H1 (cell line): ENCODE measurements around the gene SLC39A10. TPM values are rescaled to one million over a fixed set of nuclear protein-coding genes. Genes with fewer than 3 reads are reported as not detected.

Experiments used
- CTCF ChIA-PET: fragments of 300-600 bp; sonication (Branson Sonifier 250); formaldehyde crosslinking; loops from one replicate; lab custom pipeline; 2021; ENCODE audit not compliant: partially characterized antibody; lab: Charles Lee
- POLR2A ChIA-PET: fragments of 300-600 bp; sonication (Branson Sonifier 250); formaldehyde crosslinking; loops from one replicate; lab custom pipeline; 2021; ENCODE audit warnings: inconsistent platforms; ENCODE audit not compliant: partially characterized antibody; lab: Charles Lee
- DNase-seq, 2 experiments: peaks; one replicate each; pipeline versions ENCODE4 v3.0.0 to v3.0.0-alpha.2; 2010 to 2022; ENCODE audit warnings: low spot score in 2 of 2, low read depth in 1 of 2, mixed read lengths in 1 of 2
- FAIRE-seq: peaks from 2 replicates; lab custom pipeline; 2011; peaks lifted over from hg19 to GRCh38; lab: Jason Lieb, UNC
- H2AFZ ChIP-seq: 2 replicates; pipeline ENCODE4 v1.8.1; 2012; ENCODE audit warnings: low read length, inconsistent platforms
- H2AK5ac ChIP-seq: 2 replicates; pipeline ENCODE4 v1.6.1; 2013; ENCODE audit warnings: low read depth, low read length
- H2BK120ac ChIP-seq: replicated peaks from 2 replicates; pipeline ENCODE3; 2013; ENCODE audit warnings: low read depth, low read length, inconsistent platforms
- H2BK12ac ChIP-seq: 2 replicates; pipeline ENCODE4 v1.6.1; 2013; ENCODE audit warnings: low read depth, low read length
- H2BK15ac ChIP-seq: 2 replicates; pipeline ENCODE4 v1.6.1; 2013; ENCODE audit warnings: low read length
- H2BK20ac ChIP-seq: 2 replicates; pipeline ENCODE4 v1.6.1; 2013; ENCODE audit warnings: low read length
- H2BK5ac ChIP-seq: 2 replicates; pipeline ENCODE4 v1.6.1; 2013; ENCODE audit warnings: low read depth, low read length
- H3K14ac ChIP-seq: 2 replicates; pipeline ENCODE4 v1.6.1; 2013; ENCODE audit warnings: inconsistent platforms; ENCODE audit not compliant: insufficient read length
- H3K18ac ChIP-seq: 2 replicates; pipeline ENCODE4 v1.6.1; 2013; ENCODE audit warnings: low read length; ENCODE audit errors: extremely low read depth
- H3K23ac ChIP-seq: 2 replicates; pipeline ENCODE4 v1.6.1; 2013; ENCODE audit warnings: inconsistent platforms; ENCODE audit not compliant: insufficient read length
- H3K23me2 ChIP-seq: 2 replicates; pipeline ENCODE4 v1.6.1; 2013; ENCODE audit warnings: low read depth, low read length
- H3K27ac ChIP-seq: 2 replicates; pipeline ENCODE4 v1.6.1; 2011; ENCODE audit warnings: low read depth, low read length, inconsistent platforms
- H3K27me3 ChIP-seq, 4 experiments: replicated peaks in 1 of 4; 1 replicate in 1 of 4; 2 replicates in 3 of 4; pipeline versions ENCODE4 v1.6.1 to v1.8.1; 2011 to 2013; ENCODE audit warnings: low read length in 3 of 4, mild to moderate bottlenecking in 3 of 4, inconsistent platforms in 2 of 4, mixed read lengths in 2 of 4, moderate library complexity in 1 of 4; ENCODE audit not compliant: control insufficient read depth in 3 of 4, insufficient read depth in 3 of 4; ENCODE audit errors: extremely low read depth in 1 of 4
- H3K36me3 ChIP-seq, 4 experiments: 2 replicates each; pipeline versions ENCODE4 v1.6.1 to v1.8.1; 2011 to 2013; ENCODE audit warnings: mild to moderate bottlenecking in 4 of 4, low read length in 3 of 4, moderate library complexity in 2 of 4, control low read depth in 1 of 4, inconsistent platforms in 1 of 4; ENCODE audit not compliant: insufficient read depth in 4 of 4, control insufficient read depth in 2 of 4
- H3K4ac ChIP-seq: replicated peaks from 2 replicates; pipeline ENCODE3; 2013; ENCODE audit warnings: low read length, low read depth, mixed read lengths, inconsistent platforms; ENCODE audit not compliant: insufficient read length
- H3K4me1 ChIP-seq, 4 experiments: replicated peaks in 1 of 4; 1 replicate in 1 of 4; 2 replicates in 3 of 4; pipeline versions ENCODE4 v1.6.1 to v1.8.1; 2011 to 2013; ENCODE audit warnings: low read length in 3 of 4, inconsistent platforms in 2 of 4, mixed read lengths in 1 of 4; ENCODE audit not compliant: insufficient read depth in 4 of 4, control insufficient read depth in 3 of 4
- H3K4me2 ChIP-seq, 2 experiments: 2 replicates each; pipeline versions ENCODE4 v1.6.1 to v1.8.1; 2011 to 2013; ENCODE audit warnings: low read depth in 2 of 2, low read length in 2 of 2, control low read depth in 1 of 2, inconsistent platforms in 1 of 2, mild to moderate bottlenecking in 1 of 2; ENCODE audit not compliant: insufficient read depth in 1 of 2
- H3K4me3 ChIP-seq, 4 experiments: fragments of 200-600, 300-600 bp in 1 of 4; sonication (generic), shearing (Covaris generic), sonication (Bioruptor Twin) in 1 of 4; 2 replicates each; pipeline versions ENCODE4 v1.5.1 to v1.8.1; 2011 to 2016; ENCODE audit warnings: low read length in 4 of 4, low read depth in 3 of 4, control low read depth in 2 of 4, inconsistent platforms in 2 of 4, mild to moderate bottlenecking in 2 of 4, mixed read lengths in 1 of 4, moderate library complexity in 1 of 4; ENCODE audit not compliant: insufficient read depth in 2 of 4; ENCODE audit errors: extremely low read depth in 1 of 4
- H3K56ac ChIP-seq: replicated peaks from 2 replicates; pipeline ENCODE3; 2013; ENCODE audit warnings: low read depth, mild to moderate bottlenecking, mixed read lengths, low read length, inconsistent platforms; ENCODE audit not compliant: insufficient read length
- H3K79me1 ChIP-seq: 2 replicates; pipeline ENCODE4 v1.6.1; 2013; ENCODE audit warnings: low read depth, low read length, control low read depth
- H3K79me2 ChIP-seq, 2 experiments: 2 replicates each; pipeline versions ENCODE4 v1.6.1 to v1.8.1; 2012 to 2013; ENCODE audit warnings: low read length in 2 of 2, mild to moderate bottlenecking in 2 of 2, inconsistent platforms in 1 of 2; ENCODE audit not compliant: insufficient read depth in 2 of 2, control insufficient read depth in 1 of 2
- H3K9ac ChIP-seq, 4 experiments: replicated peaks in 1 of 4; 1 replicate in 1 of 4; 2 replicates in 3 of 4; pipeline versions ENCODE4 v1.6.1 to v1.8.1; 2011 to 2013; ENCODE audit warnings: low read depth in 3 of 4, low read length in 3 of 4, control low read depth in 2 of 4, mild to moderate bottlenecking in 2 of 4, moderate library complexity in 2 of 4, inconsistent platforms in 1 of 4; ENCODE audit errors: extremely low read depth in 1 of 4
- H3K9me3 ChIP-seq, 2 experiments: 2 replicates each; pipeline versions ENCODE4 v1.6.1 to v1.8.1; 2012 to 2013; ENCODE audit warnings: mild to moderate bottlenecking in 2 of 2, moderate library complexity in 2 of 2, control low read depth in 1 of 2, inconsistent platforms in 1 of 2, low read depth in 1 of 2, low read length in 1 of 2, mixed read lengths in 1 of 2; ENCODE audit not compliant: insufficient read depth in 2 of 2
- H4K20me1 ChIP-seq, 2 experiments: replicated peaks in 1 of 2; 2 replicates each; pipeline versions ENCODE3 to v1.8.1; 2011 to 2013; ENCODE audit warnings: inconsistent platforms in 2 of 2, low read length in 2 of 2, mild to moderate bottlenecking in 1 of 2; ENCODE audit not compliant: insufficient read depth in 2 of 2, control insufficient read depth in 1 of 2
- H4K5ac ChIP-seq: 2 replicates; pipeline ENCODE4 v1.6.1; 2013; ENCODE audit warnings: low read length, low read depth, mixed read lengths, inconsistent platforms; ENCODE audit not compliant: insufficient read length
- H4K8ac ChIP-seq: 2 replicates; pipeline ENCODE4 v1.8.0; 2013; ENCODE audit warnings: mild to moderate bottlenecking, moderate library complexity, low read length, inconsistent platforms; ENCODE audit not compliant: insufficient read depth; ENCODE audit errors: extremely low read depth
- H4K91ac ChIP-seq: replicated peaks from 2 replicates; pipeline ENCODE3; 2013; ENCODE audit warnings: low read length, mixed read lengths, inconsistent platforms; ENCODE audit not compliant: insufficient read length
- ASH2L ChIP-seq: fragments of 200-600, 300-600 bp; sonication (generic); IDR thresholded peaks from one replicate; pipeline ENCODE4 v1.7.1; 2017; ENCODE audit warnings: low read length
- BACH1 ChIP-seq: IDR thresholded peaks from 2 replicates; pipeline ENCODE4 v1.6.1; 2012; ENCODE audit warnings: low read length, improper control_type of control experiment
- CBX8 ChIP-seq: fragments of 300-800, 300-1000 bp; sonication (generic); IDR thresholded peaks from 2 replicates; pipeline ENCODE4 v1.7.1; 2016; ENCODE audit warnings: low read depth, low read length, borderline replicate concordance
- CHD2 ChIP-seq: IDR thresholded peaks from 2 replicates; pipeline ENCODE4 v1.6.1; 2012; ENCODE audit warnings: low read length, improper control_type of control experiment
- EZH2 ChIP-seq: fragments of 200-600 bp; sonication (generic); IDR thresholded peaks from 2 replicates; pipeline ENCODE4 v1.7.1; 2012; ENCODE audit warnings: low read depth, mild to moderate bottlenecking, moderate library complexity, low read length, inconsistent platforms; ENCODE audit not compliant: severe bottlenecking
- JUND ChIP-seq: IDR thresholded peaks from 2 replicates; pipeline ENCODE4 v1.6.1; 2011; ENCODE audit warnings: mild to moderate bottlenecking, improper control_type of control experiment, low read length
- MAFK ChIP-seq: IDR thresholded peaks from 2 replicates; pipeline ENCODE4 v1.6.1; 2012; ENCODE audit warnings: low read depth, mild to moderate bottlenecking, improper control_type of control experiment, low read length
- NRF1 ChIP-seq: IDR thresholded peaks from 2 replicates; pipeline ENCODE4 v1.6.1; 2011; ENCODE audit warnings: mild to moderate bottlenecking, low read depth, low read length, improper control_type of control experiment
- PHF8 ChIP-seq: fragments of 200-600 bp; sonication (generic); conservative IDR thresholded peaks from 2 replicates; pipeline ENCODE4 v1.7.1; 2012; ENCODE audit warnings: low read depth, mild to moderate bottlenecking, inconsistent platforms, low read length, moderate library complexity
- POLR2AphosphoS5 ChIP-seq: IDR thresholded peaks from 2 replicates; pipeline ENCODE4 v1.6.1; 2011; ENCODE audit warnings: low read depth, low read length
- RBBP5 ChIP-seq: IDR thresholded peaks from 2 replicates; pipeline ENCODE4 v1.7.1; 2012; ENCODE audit warnings: low read depth, mild to moderate bottlenecking, inconsistent platforms, low read length, moderate library complexity, borderline replicate concordance
- SP1 ChIP-seq: IDR thresholded peaks from 2 replicates; pipeline ENCODE4 v1.6.1; 2011; ENCODE audit warnings: low read depth, low read length
- polyA plus RNA-seq, 7 experiments: library from polyadenylated mRNA; depleted of rRNA in 3 of 7; stranded (reverse) in 5 of 7; unstranded in 2 of 7; fragments of >200 nt in 5 of 7; fragments of 200-250 nt in 2 of 7; gene quantifications; 1 replicate in 5 of 7; 2 replicates in 1 of 7; 4 replicates in 1 of 7; pipeline versions ENCODE4 v1.2.1 to v1.2.3, GENCODE V29; 2011 to 2013; ENCODE audit warnings: missing spikeins in 2 of 7, mixed read lengths in 2 of 7
- total RNA-seq: library from RNA; stranded (reverse); fragmentation: NEBNext Ultra II Directional; extraction: Animal tissue kit (Norgen Biotek cat#: 25700); gene quantifications from 2 replicates; pipeline ENCODE4 v1.2.1, GENCODE V29; 2021
- TF ChIP-seq, protein P1 (sequence below): IDR thresholded peaks from 2 replicates; pipeline ENCODE4 v1.6.1; 2012; ENCODE audit warnings: inconsistent platforms
- TF ChIP-seq, protein P2 (sequence below): IDR thresholded peaks from 2 replicates; pipeline ENCODE4 v1.6.1; 2012; ENCODE audit warnings: inconsistent platforms

The SLC39A10 gene
- total and polyA plus RNA-seq, 2 of the 8 experiments (the other 6 are each of a cell fraction or from before 2014, with no cell fraction given) = 68.1 to 234 TPM

DNA sequence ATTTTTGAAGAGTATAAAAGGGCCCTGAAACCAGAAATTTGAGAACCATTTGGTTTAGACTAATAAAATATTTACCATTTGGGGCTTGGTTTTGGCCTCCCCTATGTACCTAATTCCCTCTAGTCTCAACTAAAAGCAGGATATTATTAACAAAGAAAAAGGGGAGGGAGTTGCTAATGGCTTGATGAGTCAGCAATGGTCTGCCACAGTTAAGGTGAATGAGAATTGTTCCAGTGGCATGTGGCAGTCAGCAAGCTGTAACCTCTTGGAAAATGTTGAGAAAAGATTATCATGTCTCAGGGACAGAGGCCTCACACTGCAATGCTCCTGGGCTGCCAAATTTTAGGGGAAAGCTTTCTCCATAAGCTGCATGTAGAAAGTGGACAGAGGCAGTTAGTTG, 20.1 kb upstream of the SLC39A10 start:
- Histone ChIP-seq H3K79me1 (peaks cover 2% of the 10 kb centered on the region; the same call in 1 of the 2 replicates), H2BK12ac (no peak overlapping the region), H2AK5ac (no peak overlapping the region), H2BK15ac (no peak overlapping the region), H4K20me1 (no peaks in the 10 kb centered on the region), H2BK5ac (no peak overlapping the region), H3K9ac (no peak overlapping the region), H3K14ac (no peak overlapping the region), H4K8ac (no peak overlapping the region), H3K79me2 (no peaks in the 10 kb centered on the region; a peak in 1 of 4 replicates), H3K4ac (no peak overlapping the region), H2AFZ (0 out of 2 replicates have a peak overlapping the region, but pooled peaks have one; percentile 25), H3K27ac (peak overlapping the region; percentile 43; the same call in 1 of the 2 replicates), H3K18ac (no peak overlapping the region), H3K36me3 (no peaks in the 10 kb centered on the region), H2BK20ac (no peak overlapping the region), H3K23me2 (no peaks in the 10 kb centered on the region), H3K23ac (no peak overlapping the region), H3K9me3 (no peaks in the 10 kb centered on the region), H3K27me3 (no peaks in the 10 kb centered on the region), H4K91ac (peak overlapping the region; percentile 22), H3K4me2 (no peak overlapping the region), H3K4me1 (peaks cover 0 to 5% (median 0%) of the 10 kb centered on the region in 4 experiments; a peak in 3 of 7 replicates), H3K4me3 (no peak overlapping the region), H3K56ac (no peak overlapping the region), H4K5ac (peak overlapping the region; percentile 53), H2BK120ac (no peak overlapping the region)
- POLR2A ChIA-PET = interaction anchor here (1.2 to 1.7 kb wide), 2 partner anchors 9 to 20 kb away, joined by 3 to 5 read pairs; partner anchors contain the start of gene SLC39A10
- FAIRE-seq (no peak), DNase-seq (no peak)
- CTCF ChIA-PET = interaction anchor here (1.6 kb wide), 1 partner anchor 10 kb away, joined by 4 read pairs; no protein-coding TSS in a partner anchor
- TF ChIP-seq SP1 = no peak
- TF ChIP-seq POLR2AphosphoS5 = no peak
- TF ChIP-seq, protein P1, sequence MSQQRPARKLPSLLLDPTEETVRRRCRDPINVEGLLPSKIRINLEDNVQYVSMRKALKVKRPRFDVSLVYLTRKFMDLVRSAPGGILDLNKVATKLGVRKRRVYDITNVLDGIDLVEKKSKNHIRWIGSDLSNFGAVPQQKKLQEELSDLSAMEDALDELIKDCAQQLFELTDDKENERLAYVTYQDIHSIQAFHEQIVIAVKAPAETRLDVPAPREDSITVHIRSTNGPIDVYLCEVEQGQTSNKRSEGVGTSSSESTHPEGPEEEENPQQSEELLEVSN = peak; percentile 17; the same call in 1 of the 2 replicates
- TF ChIP-seq CHD2 = no peak
- no peak for TF ChIP-seq ASH2L
- no peak for TF ChIP-seq BACH1
- TF ChIP-seq CBX8 = no peak
- TF ChIP-seq JUND = peak; percentile 46; the same call in 1 of the 2 replicates
- no peak for TF ChIP-seq PHF8
- TF ChIP-seq RBBP5 = no peak
- peak; percentile 77; the same call in 1 of the 2 replicates for TF ChIP-seq MAFK
- TF ChIP-seq EZH2 = no peak
- TF ChIP-seq, protein P2, sequence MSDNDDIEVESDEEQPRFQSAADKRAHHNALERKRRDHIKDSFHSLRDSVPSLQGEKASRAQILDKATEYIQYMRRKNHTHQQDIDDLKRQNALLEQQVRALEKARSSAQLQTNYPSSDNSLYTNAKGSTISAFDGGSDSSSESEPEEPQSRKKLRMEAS = peak; percentile 60; the same call in 1 of the 2 replicates
- TF ChIP-seq NRF1 = no peak
